Measurements from ENCODE around the gene CCL27.

- no peak for TF ChIP-seq CTCF (conservative IDR thresholded peaks at IDR 0.05; ENCODE audit: low read length)
- no peak for TF ChIP-seq EZH2phosphoT487 (IDR thresholded peaks at IDR 0.05; ENCODE audit: borderline replicate concordance)
Measured at GRCh38 chr9:34684145-34684544, 21.7 kb upstream of the CCL27 start.
